ENCODE data around the gene STK24.
"Not testable (repeated sequence)": the region's sequence is repeated elsewhere in the genome, so short reads cannot be mapped to it uniquely, and the experiment has no call there.

STK24 gene

GRCh38 chr13:98619556-98619955 lies 42.6 kb upstream of the STK24 start:
- H2AFZ ChIP-seq (ENCODE audit: low read depth, low read length, severe bottlenecking) = no peak overlapping the region
- TF ChIP-seq EZH2phosphoT487 (conservative IDR thresholded peaks at IDR 0.05; ENCODE audit: low read length) (no peak), CTCF (IDR thresholded peaks at IDR 0.05; ENCODE audit: insufficient read depth, low read length, poor library complexity, severe bottlenecking) (no peak)
- H4K20me1 ChIP-seq (ENCODE audit: low read depth, low read length) = no peaks in the 10 kb centered on the region
- no peaks in the 10 kb centered on the region for H3K9me3 ChIP-seq (ENCODE audit: insufficient read depth, low read length)
- H3K9me2 ChIP-seq (replicated peaks; ENCODE audit: insufficient read depth, low read length) = no peaks in the 10 kb centered on the region
- no peak overlapping the region for H3K9ac ChIP-seq (ENCODE audit: low read length)
- no peak overlapping the region for H3K4me2 ChIP-seq (ENCODE audit: low read depth, low read length, poor library complexity, severe bottlenecking)
- H3K27me3 ChIP-seq (ENCODE audit: low read length) = no peaks in the 10 kb centered on the region
- no peak overlapping the region for H3K4me3 ChIP-seq (ENCODE audit: insufficient read depth, low read length, poor library complexity, severe bottlenecking)
- no peaks in the 10 kb centered on the region for H3F3A ChIP-seq (ENCODE audit: insufficient read depth)
- no peaks in the 10 kb centered on the region for H3K79me2 ChIP-seq (ENCODE audit: insufficient read depth, low read length)
- H3K27ac ChIP-seq (ENCODE audit: low read depth, low read length) = no peak overlapping the region
- no peaks in the 10 kb centered on the region for H3K36me3 ChIP-seq (ENCODE audit: low read length)

GRCh38 chr13:98615595-98615994 lies 38.7 kb upstream of the STK24 start:
- H3K36me3 ChIP-seq (ENCODE audit: low read length); H2AFZ ChIP-seq (ENCODE audit: low read depth, low read length, severe bottlenecking); H3K4me2 ChIP-seq (ENCODE audit: low read depth, low read length, poor library complexity, severe bottlenecking); H3K27me3 ChIP-seq (ENCODE audit: low read length); H3K79me2 ChIP-seq (ENCODE audit: insufficient read depth, low read length); H3K27ac ChIP-seq (ENCODE audit: low read depth, low read length); H3K9me2 ChIP-seq (replicated peaks; ENCODE audit: insufficient read depth, low read length); H3K9ac ChIP-seq (ENCODE audit: low read length); H4K20me1 ChIP-seq (ENCODE audit: low read depth, low read length); H3K4me3 ChIP-seq (ENCODE audit: insufficient read depth, low read length, poor library complexity, severe bottlenecking); H3K9me3 ChIP-seq (ENCODE audit: insufficient read depth, low read length); H3F3A ChIP-seq (ENCODE audit: insufficient read depth): not testable (repeated sequence)

- no peaks in the 10 kb centered on the region for H3K36me3 ChIP-seq (ENCODE audit: low read length)
- no peaks in the 10 kb centered on the region for H3F3A ChIP-seq (ENCODE audit: insufficient read depth)
- H3K4me2 ChIP-seq (ENCODE audit: low read depth, low read length, poor library complexity, severe bottlenecking) = no peak overlapping the region
- no peak overlapping the region for H2AFZ ChIP-seq (ENCODE audit: low read depth, low read length, severe bottlenecking)
- H3K4me3 ChIP-seq (ENCODE audit: insufficient read depth, low read length, poor library complexity, severe bottlenecking) = no peak overlapping the region
- no peaks in the 10 kb centered on the region for H3K9me2 ChIP-seq (replicated peaks; ENCODE audit: insufficient read depth, low read length)
- no peak overlapping the region for H3K27ac ChIP-seq (ENCODE audit: low read depth, low read length)
- no peaks in the 10 kb centered on the region for H3K27me3 ChIP-seq (ENCODE audit: low read length)
- TF ChIP-seq CTCF (IDR thresholded peaks at IDR 0.05; ENCODE audit: insufficient read depth, low read length, poor library complexity, severe bottlenecking) (no peak), EZH2phosphoT487 (conservative IDR thresholded peaks at IDR 0.05; ENCODE audit: low read length) (no peak)
- no peaks in the 10 kb centered on the region for H3K79me2 ChIP-seq (ENCODE audit: insufficient read depth, low read length)
- no peaks in the 10 kb centered on the region for H4K20me1 ChIP-seq (ENCODE audit: low read depth, low read length)
- no peaks in the 10 kb centered on the region for H3K9me3 ChIP-seq (ENCODE audit: insufficient read depth, low read length)
- no peak overlapping the region for H3K9ac ChIP-seq (ENCODE audit: low read length)
Observed at GRCh38 chr13:98613591-98613990, 36.7 kb upstream of the STK24 start.

- Histone ChIP-seq H4K20me1 (ENCODE audit: low read depth, low read length) (no peaks in the 10 kb centered on the region), H3K79me2 (ENCODE audit: insufficient read depth, low read length) (no peaks in the 10 kb centered on the region), H3K9me2 (replicated peaks; ENCODE audit: insufficient read depth, low read length) (no peaks in the 10 kb centered on the region), H3K27ac (ENCODE audit: low read depth, low read length) (no peak overlapping the region), H3K9me3 (ENCODE audit: insufficient read depth, low read length) (no peaks in the 10 kb centered on the region), H3K27me3 (ENCODE audit: low read length) (no peaks in the 10 kb centered on the region), H3K36me3 (ENCODE audit: low read length) (no peaks in the 10 kb centered on the region), H3F3A (ENCODE audit: insufficient read depth) (no peaks in the 10 kb centered on the region), H3K4me2 (ENCODE audit: low read depth, low read length, poor library complexity, severe bottlenecking) (no peak overlapping the region), H3K9ac (ENCODE audit: low read length) (no peak overlapping the region), H3K4me3 (ENCODE audit: insufficient read depth, low read length, poor library complexity, severe bottlenecking) (no peak overlapping the region), H2AFZ (ENCODE audit: low read depth, low read length, severe bottlenecking) (no peak overlapping the region)
- TF ChIP-seq CTCF (IDR thresholded peaks at IDR 0.05; ENCODE audit: insufficient read depth, low read length, poor library complexity, severe bottlenecking) (no peak), EZH2phosphoT487 (conservative IDR thresholded peaks at IDR 0.05; ENCODE audit: low read length) (no peak)
Observed at GRCh38 chr13:98609756-98610155, 32.8 kb upstream of the STK24 start.

Measured in SU-DHL-6 (cell line).